H1 (cell line): Measurements from ENCODE around the gene MRPL54.

ENCODE experiments used
- ASH2L ChIP-seq: fragments of 200-600, 300-600 bp; sonication (generic); IDR thresholded peaks from one replicate; pipeline ENCODE4 v1.7.1; 2017; ENCODE audit warnings: low read length
- POLR2AphosphoS5 ChIP-seq: IDR thresholded peaks from 2 replicates; pipeline ENCODE4 v1.6.1; 2011; ENCODE audit warnings: low read depth, low read length

DNA sequence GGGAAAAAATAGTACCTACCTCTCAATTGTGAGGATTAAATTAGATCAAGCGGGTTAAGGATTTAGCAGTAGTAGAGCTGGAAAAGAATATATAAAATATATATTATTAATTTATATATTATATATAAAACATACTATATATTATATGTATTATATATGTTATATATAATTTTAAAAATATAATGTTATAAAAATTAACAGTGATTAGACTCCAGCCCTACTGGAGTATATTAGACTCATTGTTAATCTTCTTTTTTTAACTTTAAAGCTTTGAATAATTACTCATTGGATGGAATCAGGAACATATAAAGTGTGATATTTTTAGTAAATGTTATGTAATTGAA, 380 bp upstream of the MRPL54 start:
- TF ChIP-seq ASH2L (no peak), POLR2AphosphoS5 (no peak)
